OCI-LY7 (cell line): ENCODE measurements around the gene DLG5. TPM values are rescaled to one million over a fixed set of nuclear protein-coding genes. Genes with fewer than 3 reads are reported as not detected.

ENCODE experiments used
- BruUV-seq: library from RNA; stranded (reverse); fragments of 400-500 nt; replicated peaks from 2 replicates; lab custom pipeline; 2021; lab: Mats Ljungman, UMichigan
- CTCF ChIA-PET: fragments of 300-600 bp; sonication (Branson Sonifier 250); formaldehyde crosslinking; loops from one replicate; lab custom pipeline; 2022; ENCODE audit warnings: antibody characterized with exemption; ENCODE audit not compliant: unreplicated experiment; lab: Charles Lee
- POLR2A ChIA-PET: fragments of 300-600 bp; sonication (Branson Sonifier 250); formaldehyde crosslinking; loops from one replicate; lab custom pipeline; 2022; ENCODE audit warnings: antibody characterized with exemption; lab: Charles Lee
- DNase-seq: peaks from one replicate; pipeline ENCODE4 v3.0.0-alpha.2; 2015; ENCODE audit warnings: low spot score
- H2AFZ ChIP-seq: fragments of 200-600 bp; sonication (generic), shearing (Covaris generic); 2 replicates; pipeline ENCODE4 v1.6.1; 2014; ENCODE audit warnings: mild to moderate bottlenecking, antibody characterized with exemption, low read length, moderate library complexity
- H3K27ac ChIP-seq: fragments of 200-600 bp; sonication (generic); 2 replicates; pipeline ENCODE4 v1.5.1; 2014; ENCODE audit warnings: mixed run types, low read depth, mild to moderate bottlenecking, moderate library complexity, low read length, inconsistent platforms; ENCODE audit not compliant: poor library complexity, severe bottlenecking
- H3K36me3 ChIP-seq: fragments of 200-600 bp; sonication (generic); 2 replicates; pipeline ENCODE4 v1.6.1; 2014; ENCODE audit warnings: mild to moderate bottlenecking, antibody characterized with exemption, low read length, moderate library complexity, mixed read lengths; ENCODE audit not compliant: insufficient read depth
- H3K4me1 ChIP-seq: fragments of 200-600 bp; sonication (generic); 2 replicates; pipeline ENCODE4 v1.5.1; 2014; ENCODE audit warnings: mild to moderate bottlenecking, low read length; ENCODE audit not compliant: insufficient read depth, poor library complexity, severe bottlenecking
- H3K4me2 ChIP-seq: fragments of 200-600 bp; sonication (generic); 2 replicates; pipeline ENCODE4 v1.6.1; 2014; ENCODE audit warnings: mild to moderate bottlenecking, low read length
- H3K4me3 ChIP-seq: fragments of 200-600 bp; sonication (generic); 2 replicates; pipeline ENCODE4 v1.5.1; 2014; ENCODE audit warnings: mild to moderate bottlenecking, low read depth, low read length; ENCODE audit not compliant: poor library complexity, severe bottlenecking
- H3K79me2 ChIP-seq: fragments of 200-600 bp; sonication (generic); 2 replicates; pipeline ENCODE4 v1.6.1; 2016; ENCODE audit warnings: low read depth, mild to moderate bottlenecking, low read length, moderate library complexity, mixed read lengths; ENCODE audit not compliant: insufficient read depth
- H3K9me2 ChIP-seq: fragments of 200-600 bp; sonication (generic); 2 replicates; pipeline ENCODE4 v1.6.1; 2016; ENCODE audit warnings: mild to moderate bottlenecking, low read length, mixed read lengths; ENCODE audit not compliant: insufficient read depth
- H3K9me3 ChIP-seq: fragments of 200-600 bp; sonication (generic); 2 replicates; pipeline ENCODE4 v1.6.1; 2014; ENCODE audit warnings: mild to moderate bottlenecking, mixed run types, low read length, mixed read lengths
- H4K20me1 ChIP-seq: fragments of 200-600 bp; sonication (generic); 2 replicates; pipeline ENCODE4 v1.6.1; 2014; ENCODE audit warnings: mild to moderate bottlenecking, antibody characterized with exemption, low read length, moderate library complexity, mixed read lengths; ENCODE audit not compliant: insufficient read depth
- EZH2phosphoT487 ChIP-seq: fragments of 200-600 bp; sonication (generic); IDR thresholded peaks from 2 replicates; pipeline ENCODE4 v1.6.1; 2018; ENCODE audit warnings: low read depth, borderline replicate concordance, mild to moderate bottlenecking, mixed run types, antibody characterized with exemption, low read length, moderate library complexity, mixed read lengths
- intact Hi-C: fragments of 100-400 bp; cut with micrococcal nuclease; formaldehyde crosslinking; loops from one replicate; pipeline ENCODE4 v1.10.0; 2022; ENCODE audit not compliant: unreplicated experiment
- total RNA-seq, 2 experiments: library from RNA; depleted of rRNA in 1 of 2; stranded (reverse); fragments of >200 nt in 1 of 2; shearing (Covaris generic) in 1 of 2; gene quantifications; 2 replicates each; pipeline ENCODE4 v1.2.3, GENCODE V29; 2014 to 2022
- TF ChIP-seq, protein P1 (sequence below): fragments of 200-600 bp; sonication (generic); conservative IDR thresholded peaks from 2 replicates; pipeline ENCODE4 v1.5.1; 2014; ENCODE audit warnings: mild to moderate bottlenecking, antibody characterized with exemption, low read length, moderate library complexity, mixed read lengths

DLG5 gene
- total RNA-seq, 2 experiments from 2014 or later, result 0.27 TPM; not detected in 1

DNA sequence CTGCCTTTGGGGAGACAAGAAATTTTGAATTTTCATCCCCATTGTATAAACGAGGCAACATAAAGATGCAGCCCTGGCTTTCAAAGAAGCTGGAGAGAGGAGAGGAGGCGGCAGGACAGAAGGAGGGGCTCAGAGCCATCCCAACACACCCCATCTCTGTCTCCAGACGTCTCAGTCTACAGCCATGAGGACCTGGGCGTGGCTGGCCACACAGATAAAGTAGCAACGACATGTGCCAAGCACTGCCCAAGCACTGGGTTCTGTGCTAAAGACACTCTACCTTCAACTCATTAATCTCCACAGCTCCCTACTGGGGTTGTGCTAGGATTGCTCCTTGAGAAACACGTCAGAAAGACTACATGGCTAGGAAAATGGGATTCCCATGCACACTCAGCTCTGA lies 65.2 kb downstream of the DLG5 start:
- Histone ChIP-seq H3K36me3 (no peaks in the 10 kb centered on the region), H3K4me2 (no peak overlapping the region), H4K20me1 (no peaks in the 10 kb centered on the region), H3K4me1 (no peaks in the 10 kb centered on the region), H3K79me2 (no peaks in the 10 kb centered on the region), H3K27ac (no peak overlapping the region), H3K9me2 (no peaks in the 10 kb centered on the region), H3K4me3 (no peak overlapping the region), H2AFZ (no peak overlapping the region), H3K9me3 (no peaks in the 10 kb centered on the region)
- TF ChIP-seq EZH2phosphoT487, result no peak
- TF ChIP-seq, protein P1, sequence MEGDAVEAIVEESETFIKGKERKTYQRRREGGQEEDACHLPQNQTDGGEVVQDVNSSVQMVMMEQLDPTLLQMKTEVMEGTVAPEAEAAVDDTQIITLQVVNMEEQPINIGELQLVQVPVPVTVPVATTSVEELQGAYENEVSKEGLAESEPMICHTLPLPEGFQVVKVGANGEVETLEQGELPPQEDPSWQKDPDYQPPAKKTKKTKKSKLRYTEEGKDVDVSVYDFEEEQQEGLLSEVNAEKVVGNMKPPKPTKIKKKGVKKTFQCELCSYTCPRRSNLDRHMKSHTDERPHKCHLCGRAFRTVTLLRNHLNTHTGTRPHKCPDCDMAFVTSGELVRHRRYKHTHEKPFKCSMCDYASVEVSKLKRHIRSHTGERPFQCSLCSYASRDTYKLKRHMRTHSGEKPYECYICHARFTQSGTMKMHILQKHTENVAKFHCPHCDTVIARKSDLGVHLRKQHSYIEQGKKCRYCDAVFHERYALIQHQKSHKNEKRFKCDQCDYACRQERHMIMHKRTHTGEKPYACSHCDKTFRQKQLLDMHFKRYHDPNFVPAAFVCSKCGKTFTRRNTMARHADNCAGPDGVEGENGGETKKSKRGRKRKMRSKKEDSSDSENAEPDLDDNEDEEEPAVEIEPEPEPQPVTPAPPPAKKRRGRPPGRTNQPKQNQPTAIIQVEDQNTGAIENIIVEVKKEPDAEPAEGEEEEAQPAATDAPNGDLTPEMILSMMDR, result no peak
- POLR2A ChIA-PET, result no interaction called here
- no TSS peak for BruUV-seq
- DNase-seq, result no peak
- intact Hi-C loops, result no loop called here
- CTCF ChIA-PET, result no interaction called here

DNA sequence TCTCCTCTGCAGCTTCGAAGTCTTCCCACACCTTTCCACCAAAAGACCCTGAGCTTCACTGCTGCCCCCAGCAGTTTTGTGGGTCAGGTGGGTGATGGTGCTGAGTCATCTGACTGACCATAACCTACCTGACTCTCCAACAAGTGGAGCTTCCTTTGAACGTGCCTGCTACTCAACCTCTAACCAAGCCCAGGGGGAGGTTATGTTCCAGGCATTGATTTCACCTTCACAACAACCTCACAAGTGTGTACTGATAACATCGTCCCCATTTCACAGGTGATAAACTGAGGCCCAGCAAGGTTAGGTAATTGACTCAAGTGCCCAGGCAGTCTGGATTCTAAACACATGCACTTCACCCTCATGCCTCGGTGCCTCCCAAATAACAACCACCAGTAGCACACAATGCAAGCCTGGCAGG lies 66.7 kb downstream of the DLG5 start:
- DNase-seq, result no peak
- H3K27ac ChIP-seq, result no peak overlapping the region
- POLR2A ChIA-PET, result no interaction called here
- no peak for TF ChIP-seq EZH2phosphoT487
- TF ChIP-seq, protein P1, result no peak
- no TSS peak for BruUV-seq
- no peaks in the 10 kb centered on the region for H3K4me1 ChIP-seq
- H3K9me3 ChIP-seq, result no peaks in the 10 kb centered on the region
- intact Hi-C loops, result no loop called here
- no peak overlapping the region for H3K4me3 ChIP-seq
- H4K20me1 ChIP-seq, result no peaks in the 10 kb centered on the region
- H3K79me2 ChIP-seq, result no peaks in the 10 kb centered on the region
- H3K36me3 ChIP-seq, result no peaks in the 10 kb centered on the region
- no peak overlapping the region for H2AFZ ChIP-seq
- no peak overlapping the region for H3K4me2 ChIP-seq
- H3K9me2 ChIP-seq, result no peaks in the 10 kb centered on the region
- CTCF ChIA-PET, result no interaction called here

DNA sequence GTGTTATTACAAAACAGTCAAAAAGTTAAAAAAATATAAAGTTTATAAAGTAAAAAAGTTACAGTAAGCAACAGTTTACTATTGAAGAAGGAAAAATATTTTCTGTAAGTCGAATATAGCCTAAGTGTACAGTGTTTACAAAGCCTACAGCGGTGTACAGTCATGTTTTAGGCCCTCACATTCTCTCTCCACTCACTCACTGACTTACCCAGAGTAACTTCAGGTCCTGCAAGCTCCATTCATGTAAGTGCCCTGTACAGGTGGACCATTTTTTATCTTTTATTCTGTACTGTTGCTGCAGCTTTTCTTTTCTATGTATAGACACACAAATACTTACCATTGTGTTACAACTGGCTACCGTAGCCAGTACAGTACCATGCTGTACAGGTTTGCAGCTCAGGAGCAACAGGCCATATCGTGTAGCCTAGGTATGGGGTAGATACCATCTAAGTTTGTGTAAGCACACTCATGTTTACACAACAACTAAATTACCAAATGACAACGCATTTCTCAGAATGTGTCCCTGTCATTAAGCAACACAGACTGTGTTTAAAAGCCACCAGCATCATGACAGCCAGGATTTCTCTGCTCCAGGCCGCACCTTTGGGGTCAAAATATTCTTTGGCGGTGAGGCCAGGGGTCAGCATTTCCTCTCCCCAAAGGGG lies 67.2 kb downstream of the DLG5 start:
- BruUV-seq, result no TSS peak
- intact Hi-C loops, result no loop called here
- no peak overlapping the region for H2AFZ ChIP-seq
- ChIA-PET POLR2A (interaction anchor here (1.0 kb wide), 1 partner anchor 24 kb away, joined by 4 read pairs; no protein-coding TSS in a partner anchor), CTCF (no interaction called here)
- no peaks in the 10 kb centered on the region for H3K9me2 ChIP-seq
- DNase-seq, result no peak
- H3K4me2 ChIP-seq, result no peak overlapping the region
- H3K36me3 ChIP-seq, result no peaks in the 10 kb centered on the region
- TF ChIP-seq EZH2phosphoT487, result no peak
- TF ChIP-seq, protein P1, result no peak
- no peaks in the 10 kb centered on the region for H4K20me1 ChIP-seq
- no peak overlapping the region for H3K27ac ChIP-seq
- H3K4me1 ChIP-seq, result no peaks in the 10 kb centered on the region
- no peaks in the 10 kb centered on the region for H3K9me3 ChIP-seq
- no peaks in the 10 kb centered on the region for H3K79me2 ChIP-seq
- no peak overlapping the region for H3K4me3 ChIP-seq
